Left lung (tissue), 10 donors: ENCODE measurements around the gene SLC5A3. TPM values are rescaled to one million over a fixed set of nuclear protein-coding genes. Genes with fewer than 3 reads are reported as not detected.

Experiments used
- ATAC-seq: fragments of 200-7000 bp; cut with Tn5 transposase; one replicate; pipeline ENCODE4 v1.9.1; 2020; ENCODE audit warnings: moderate library complexity
- DNase-seq, 4 donors: peaks; one replicate each; pipeline ENCODE4 v3.0.0-alpha.2; 2013 to 2020
- H3K27ac ChIP-seq, 2 donors: fragments of 200-600 bp; sonication (generic) in 1 of 2; one replicate each; pipeline versions ENCODE4 v1.5.0 to v1.8.0; 2020 to 2021
- H3K27me3 ChIP-seq, 2 donors: fragments of 200-600 bp; sonication (generic) in 1 of 2; one replicate each; pipeline versions ENCODE4 v1.5.0 to v1.8.0; 2020 to 2021
- H3K36me3 ChIP-seq, 2 donors: fragments of 200-600 bp; sonication (generic) in 1 of 2; one replicate each; pipeline versions ENCODE4 v1.5.0 to v1.8.0; 2020 to 2021
- H3K4me1 ChIP-seq, 2 donors: fragments of 200-600 bp; one replicate each; pipeline ENCODE4 v1.8.0; 2021
- H3K4me3 ChIP-seq, 2 donors: fragments of 200-600 bp; sonication (generic) in 1 of 2; one replicate each; pipeline versions ENCODE4 v1.5.0 to v1.8.0; 2020 to 2021; ENCODE audit warnings: mild to moderate bottlenecking in 1 of 2
- H3K9me3 ChIP-seq, 2 donors: fragments of 200-600 bp; sonication (generic) in 1 of 2; one replicate each; pipeline versions ENCODE4 v1.5.0 to v1.8.0; 2020 to 2021
- CTCF ChIP-seq, 2 donors: fragments of 200-600 bp; sonication (generic) in 1 of 2; IDR thresholded peaks; one replicate each; pipeline versions ENCODE4 v1.5.0 to v1.8.0; 2021; ENCODE audit warnings: antibody characterized with exemption in 2 of 2
- intact Hi-C, 2 donors: fragments of 100-400 bp; cut with DNase I; formaldehyde crosslinking; loops; one replicate each; pipeline versions ENCODE4 v1.11.2 to v1.14.2; 2022
- polyA plus RNA-seq, 6 donors: library from polyadenylated mRNA; unstranded; fragments of 120-200 nt; gene quantifications; one replicate each; pipeline ENCODE4 v1.2.1, GENCODE V29; 2013; ENCODE audit not compliant: insufficient read length in 6 of 6
- total RNA-seq, 2 donors: library from RNA; stranded (reverse); fragmentation: NEBNext Ultra II Directional; extraction: Animal tissue kit (Norgen Biotek cat#: 25700); gene quantifications; one replicate each; pipeline ENCODE4 v1.2.1, GENCODE V29; 2021
- donor health status: DM: no; HTN: yes; CAD: no.
- donor health status: DM: no; HTN: no; CAD: no.

Gene SLC5A3
- total and polyA plus RNA-seq, 8 donors, result 18.1 to 33.4 (median 20.6) TPM

GRCh38 chr21:34027721-34028461, 45.5 kb upstream of the SLC5A3 start:
- peaks cover 0 to 21% of the 10 kb centered on the region in 2 donors for H3K4me1 ChIP-seq
- H3K27ac ChIP-seq, result no peak overlapping the region
- no peaks in the 10 kb centered on the region for H3K36me3 ChIP-seq
- intact Hi-C loops, result no loop called here
- no peaks in the 10 kb centered on the region for H3K9me3 ChIP-seq
- no peak for ATAC-seq
- TF ChIP-seq CTCF (IDR thresholded peaks at IDR 0.05), result no peak
- H3K4me3 ChIP-seq, result no peak overlapping the region
- DNase-seq, result no peak
- H3K27me3 ChIP-seq, result no peaks in the 10 kb centered on the region

- no peak for TF ChIP-seq CTCF (IDR thresholded peaks at IDR 0.05)
- Histone ChIP-seq H3K36me3 (no peaks in the 10 kb centered on the region), H3K27ac (no peak overlapping the region), H3K27me3 (no peaks in the 10 kb centered on the region), H3K4me3 (no peak overlapping the region), H3K4me1 (peaks cover 0 to 6% of the 10 kb centered on the region in 2 donors), H3K9me3 (no peaks in the 10 kb centered on the region)
- DNase-seq, result peak in 1 of 4 donors; percentile 39
- intact Hi-C loops, result no loop called here
- peak; percentile 86 for ATAC-seq
Measured at GRCh38 chr21:34029743-34030528, 43.4 kb upstream of the SLC5A3 start.

GRCh38 chr21:34031835-34032370, 41.5 kb upstream of the SLC5A3 start:
- Histone ChIP-seq H3K9me3 (no peaks in the 10 kb centered on the region), H3K27me3 (no peaks in the 10 kb centered on the region), H3K27ac (no peak overlapping the region), H3K36me3 (no peaks in the 10 kb centered on the region), H3K4me3 (no peak overlapping the region), H3K4me1 (peaks cover 0 to 6% of the 10 kb centered on the region in 2 donors)
- intact Hi-C loops, result no loop called here
- DNase-seq (no peak), ATAC-seq (no peak)
- no peak for TF ChIP-seq CTCF (IDR thresholded peaks at IDR 0.05)

GRCh38 chr21:34034369-34035014, 38.9 kb upstream of the SLC5A3 start:
- ATAC-seq, result no peak
- no peak for DNase-seq
- H3K27ac ChIP-seq, result no peak overlapping the region
- H3K4me3 ChIP-seq, result no peak overlapping the region
- H3K9me3 ChIP-seq, result no peaks in the 10 kb centered on the region
- H3K27me3 ChIP-seq, result no peaks in the 10 kb centered on the region
- TF ChIP-seq CTCF (IDR thresholded peaks at IDR 0.05), result no peak
- no peaks in the 10 kb centered on the region for H3K36me3 ChIP-seq
- H3K4me1 ChIP-seq, result peaks cover 0 to 6% of the 10 kb centered on the region in 2 donors
- intact Hi-C loops, result no loop called here
